ENCODE measurements around the gene NECAB2. TPM values are rescaled to one million over a fixed set of nuclear protein-coding genes. Genes with fewer than 3 reads are reported as not detected.

Gene NECAB2
- total RNA-seq, 1 donor from 2014 or later, result not detected

GRCh38 chr16:83966153-83966696, 1.8 kb upstream of the NECAB2 start:
- no peak for DNase-seq (ENCODE audit: low read depth in 2 of 2)

GRCh38 chr16:83967091-83967490, 953 bp upstream of the NECAB2 start:
- no peak for DNase-seq (ENCODE audit: low read depth in 2 of 2)

GRCh38 chr16:83968306-83968851, 335 bp downstream of the NECAB2 start:
- DNase-seq (ENCODE audit: low read depth in 2 of 2), result no peak

GRCh38 chr16:83968891-83969649, 1.0 kb downstream of the NECAB2 start:
- no peak for DNase-seq (ENCODE audit: low read depth in 2 of 2)

GRCh38 chr16:83969771-83970429, 1.9 kb downstream of the NECAB2 start:
- DNase-seq (ENCODE audit: low read depth in 2 of 2), result no peak

GRCh38 chr16:83970430-83970815, 2.4 kb downstream of the NECAB2 start:
- DNase-seq (ENCODE audit: low read depth in 2 of 2), result no peak

- DNase-seq (ENCODE audit: low read depth in 2 of 2), result no peak
Observed at GRCh38 chr16:83971165-83972130, 3.4 kb downstream of the NECAB2 start.

- no peak for DNase-seq (ENCODE audit: low read depth in 2 of 2)
Observed at GRCh38 chr16:83972256-83973008, 4.4 kb downstream of the NECAB2 start.

GRCh38 chr16:83973077-83973476, 5.0 kb downstream of the NECAB2 start:
- DNase-seq (ENCODE audit: low read depth in 2 of 2), result no peak

GRCh38 chr16:83973581-83974385, 5.7 kb downstream of the NECAB2 start:
- no peak for DNase-seq (ENCODE audit: low read depth in 2 of 2)

GRCh38 chr16:83974475-83974874, 6.4 kb downstream of the NECAB2 start:
- DNase-seq (ENCODE audit: low read depth in 2 of 2), result no peak

- DNase-seq (ENCODE audit: low read depth in 2 of 2), result no peak
Observed at GRCh38 chr16:83975590-83976260, 7.7 kb downstream of the NECAB2 start.

GRCh38 chr16:83977056-83977815, 9.2 kb downstream of the NECAB2 start:
- DNase-seq (ENCODE audit: low read depth in 2 of 2), result no peak

- DNase-seq (ENCODE audit: low read depth in 2 of 2), result no peak
Observed at GRCh38 chr16:83978401-83978904, 10.4 kb downstream of the NECAB2 start.

GRCh38 chr16:83979441-83979840, 11.4 kb downstream of the NECAB2 start:
- DNase-seq (ENCODE audit: low read depth in 2 of 2), result no peak

GRCh38 chr16:83980794-83981193, 12.8 kb downstream of the NECAB2 start:
- no peak for DNase-seq (ENCODE audit: low read depth in 2 of 2)

- no peak for DNase-seq (ENCODE audit: low read depth in 2 of 2)
Observed at GRCh38 chr16:83981799-83982198, 13.8 kb downstream of the NECAB2 start.

GRCh38 chr16:83983491-83983890, 15.4 kb downstream of the NECAB2 start:
- DNase-seq (ENCODE audit: low read depth in 2 of 2), result no peak

Data from lung microvascular endothelial cell (primary cell).